ENCODE data around the gene SIGMAR1. TPM values are rescaled to one million over a fixed set of nuclear protein-coding genes. Genes with fewer than 3 reads are reported as not detected.
A peak's percentile ranks its signal among the peaks of the same experiment; 100 is the strongest.

The SIGMAR1 gene
- total and polyA plus RNA-seq, 2 of the 8 experiments (the other 6 are each of a cell fraction or from before 2014, with no cell fraction given), result 84.2 to 134 TPM

GRCh38 chr9:34675048-34675714 is 37.6 kb upstream of the SIGMAR1 start (continued):
- TF ChIP-seq KDM5A (IDR thresholded peaks at IDR 0.05; ENCODE audit: low read length), result 0 out of 2 replicates have a peak, but pooled peaks have one; percentile 23
- TF ChIP-seq EP300 (IDR thresholded peaks at IDR 0.05; ENCODE audit: borderline replicate concordance in 1 of 2, low read depth in 2 of 2, low read length in 2 of 2), result peak in 1 of 2 experiments; percentile 48; a peak in 1 of 3 replicates
- TF ChIP-seq YY1 (IDR thresholded peaks at IDR 0.05; ENCODE audit: low read depth, low read length), result peak; percentile 48; the same call in 1 of the 2 replicates
- TF ChIP-seq TAF7 (optimal IDR thresholded peaks at IDR 0.05; ENCODE audit: borderline replicate concordance, low read depth, low read length), result peak; percentile 66
- TF ChIP-seq CHD2 (IDR thresholded peaks at IDR 0.05; ENCODE audit: low read length), result 0 out of 2 replicates have a peak, but pooled peaks have one; percentile 21
- TF ChIP-seq GTF2F1 (IDR thresholded peaks at IDR 0.05; ENCODE audit: borderline replicate concordance, low read depth, low read length), result no peak
